ENCODE data around the gene GPR78.
A peak's percentile ranks its signal among the peaks of the same experiment; 100 is the strongest.

Gene GPR78

GRCh38 chr4:8581094-8581861 lies 1.1 kb downstream of the GPR78 start:
- TF ChIP-seq, protein P1, sequence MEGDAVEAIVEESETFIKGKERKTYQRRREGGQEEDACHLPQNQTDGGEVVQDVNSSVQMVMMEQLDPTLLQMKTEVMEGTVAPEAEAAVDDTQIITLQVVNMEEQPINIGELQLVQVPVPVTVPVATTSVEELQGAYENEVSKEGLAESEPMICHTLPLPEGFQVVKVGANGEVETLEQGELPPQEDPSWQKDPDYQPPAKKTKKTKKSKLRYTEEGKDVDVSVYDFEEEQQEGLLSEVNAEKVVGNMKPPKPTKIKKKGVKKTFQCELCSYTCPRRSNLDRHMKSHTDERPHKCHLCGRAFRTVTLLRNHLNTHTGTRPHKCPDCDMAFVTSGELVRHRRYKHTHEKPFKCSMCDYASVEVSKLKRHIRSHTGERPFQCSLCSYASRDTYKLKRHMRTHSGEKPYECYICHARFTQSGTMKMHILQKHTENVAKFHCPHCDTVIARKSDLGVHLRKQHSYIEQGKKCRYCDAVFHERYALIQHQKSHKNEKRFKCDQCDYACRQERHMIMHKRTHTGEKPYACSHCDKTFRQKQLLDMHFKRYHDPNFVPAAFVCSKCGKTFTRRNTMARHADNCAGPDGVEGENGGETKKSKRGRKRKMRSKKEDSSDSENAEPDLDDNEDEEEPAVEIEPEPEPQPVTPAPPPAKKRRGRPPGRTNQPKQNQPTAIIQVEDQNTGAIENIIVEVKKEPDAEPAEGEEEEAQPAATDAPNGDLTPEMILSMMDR (IDR thresholded peaks at IDR 0.05; ENCODE audit: low read depth, low read length, missing control alignments), result no peak
- DNase-seq (ENCODE audit: low read depth), result no peak
- H3K4me3 ChIP-seq (ENCODE audit: low read depth, low read length), result no peak overlapping the region

DNA sequence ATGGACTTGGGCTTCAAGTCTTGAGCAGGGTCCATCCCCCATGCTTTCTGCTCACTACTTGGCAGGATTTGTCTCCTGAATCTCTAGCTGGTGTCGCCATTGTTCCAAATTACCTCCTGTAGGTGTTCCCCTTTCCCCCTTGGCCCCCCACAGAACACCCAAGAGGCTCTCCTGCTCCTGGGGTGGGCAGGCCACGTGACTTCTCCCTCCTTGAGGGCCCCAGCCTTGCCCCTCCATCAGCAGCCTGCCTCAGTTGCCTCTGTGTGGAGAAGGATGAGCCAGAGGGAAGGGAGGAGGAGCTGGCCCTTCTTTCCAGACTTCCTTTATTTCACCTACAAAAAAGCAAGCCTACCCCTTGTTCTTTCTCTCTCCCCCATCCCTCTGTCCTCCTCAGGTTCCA lies 1.8 kb downstream of the GPR78 start:
- TF ChIP-seq, protein P1 (IDR thresholded peaks at IDR 0.05; ENCODE audit: low read depth, low read length, missing control alignments), result no peak

GRCh38 chr4:8582436-8582835 lies 2.2 kb downstream of the GPR78 start:
- DNase-seq (ENCODE audit: low read depth), result no peak
- TF ChIP-seq, protein P1 (IDR thresholded peaks at IDR 0.05; ENCODE audit: low read depth, low read length, missing control alignments), result no peak
- H3K4me3 ChIP-seq (ENCODE audit: low read depth, low read length), result no peak overlapping the region

More for the DNA sequence above, 1.8 kb downstream of the GPR78 start:
- H3K4me3 ChIP-seq (ENCODE audit: low read depth, low read length), result no peak overlapping the region
- DNase-seq (ENCODE audit: low read depth), result no peak

GRCh38 chr4:8582941-8583654 lies 2.9 kb downstream of the GPR78 start:
- TF ChIP-seq, protein P1 (IDR thresholded peaks at IDR 0.05; ENCODE audit: low read depth, low read length, missing control alignments), result no peak
- no peak overlapping the region for H3K4me3 ChIP-seq (ENCODE audit: low read depth, low read length)
- DNase-seq (ENCODE audit: low read depth), result no peak

GRCh38 chr4:8583655-8584025 lies 3.4 kb downstream of the GPR78 start:
- H3K4me3 ChIP-seq (ENCODE audit: low read depth, low read length), result no peak overlapping the region
- no peak for DNase-seq (ENCODE audit: low read depth)
- TF ChIP-seq, protein P1 (IDR thresholded peaks at IDR 0.05; ENCODE audit: low read depth, low read length, missing control alignments), result no peak

- TF ChIP-seq, protein P1 (IDR thresholded peaks at IDR 0.05; ENCODE audit: low read depth, low read length, missing control alignments), result peak; percentile 43
- H3K4me3 ChIP-seq (ENCODE audit: low read depth, low read length), result no peak overlapping the region
- DNase-seq (ENCODE audit: low read depth), result no peak
Measured at GRCh38 chr4:8585186-8585585, 5.0 kb downstream of the GPR78 start.

Measured in GM12864 (cell line).